ENCODE data around the gene MYOM1.
"Not testable (repeated sequence)": the region's sequence is repeated elsewhere in the genome, so short reads cannot be mapped to it uniquely, and the experiment has no call there.

MYOM1 gene

DNA sequence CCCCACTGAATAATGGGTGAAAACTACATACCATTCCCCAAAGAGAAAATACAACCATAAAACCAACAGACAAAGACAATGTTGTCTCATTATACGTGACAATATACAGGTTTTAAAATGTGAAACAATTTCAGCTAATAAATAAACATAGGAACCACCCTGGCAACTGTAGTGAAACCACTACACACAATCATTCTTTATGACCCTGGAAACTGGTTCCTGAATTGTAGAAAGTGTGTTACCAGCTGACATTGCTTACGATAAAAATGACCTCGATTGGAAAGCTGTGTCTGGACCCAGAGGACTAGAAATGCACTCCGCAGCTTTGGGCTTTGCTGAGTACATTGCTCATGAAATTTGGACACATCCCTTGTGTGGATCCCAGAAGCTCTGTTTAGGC, 132.9 kb downstream of the MYOM1 start:
- no peak for DNase-seq

DNA sequence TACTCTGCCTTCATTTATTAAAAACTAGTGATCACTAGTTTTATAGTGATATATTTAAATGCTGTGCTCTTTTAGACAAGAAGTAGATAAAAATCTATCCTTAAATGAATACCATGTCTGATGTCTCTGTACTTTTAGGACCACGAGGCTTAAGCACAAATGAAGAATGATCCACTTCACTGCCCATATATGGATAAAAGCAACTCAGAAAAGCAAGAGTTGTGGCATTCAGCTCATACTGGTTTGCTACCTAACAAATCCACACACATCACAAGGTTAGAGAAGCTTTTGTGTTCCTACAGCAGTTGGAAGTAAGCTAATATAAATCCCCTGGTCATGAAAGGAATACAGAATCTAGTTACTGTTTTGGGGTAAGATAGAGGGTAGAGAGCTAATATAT, 134.2 kb downstream of the MYOM1 start:
- no peak for DNase-seq

DNA sequence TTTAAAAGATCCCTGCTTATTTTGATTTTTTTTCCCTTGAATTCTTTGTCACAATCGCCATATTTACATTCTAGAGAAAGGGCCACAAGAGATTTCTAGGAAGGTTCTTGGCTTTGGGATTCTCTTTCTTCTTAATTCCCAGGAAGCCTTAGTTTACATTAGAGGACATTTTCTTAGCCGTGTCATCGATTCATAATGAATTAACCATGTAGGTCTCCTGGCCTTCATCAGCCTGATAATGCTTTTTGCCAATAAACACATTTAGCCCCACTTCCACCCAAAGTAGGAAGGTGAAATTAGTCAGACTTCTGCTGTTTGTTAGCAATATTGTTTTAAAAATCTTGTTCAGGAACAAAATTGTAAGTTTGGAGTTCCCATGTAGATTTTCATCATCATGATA, 135.6 kb downstream of the MYOM1 start:
- DNase-seq, result no peak

DNA sequence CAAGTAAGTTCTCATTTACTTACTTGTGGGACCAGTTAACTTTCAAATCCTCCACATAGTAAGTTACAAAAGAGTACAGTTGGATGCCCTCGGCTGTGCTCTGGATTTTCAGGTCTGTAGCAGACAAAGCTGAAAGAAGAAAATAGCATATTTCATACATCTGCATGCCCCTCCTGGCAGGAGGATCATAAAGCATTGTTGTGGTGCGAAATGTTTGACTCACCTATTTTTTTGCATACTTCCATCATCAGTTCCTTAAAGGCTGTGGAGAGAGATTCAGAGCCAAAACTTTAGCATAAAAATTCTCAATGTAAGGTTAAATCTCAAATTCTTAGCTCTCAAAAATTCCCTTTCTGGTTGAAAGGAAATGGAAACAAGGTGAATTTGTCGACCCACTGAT, 136.0 kb downstream of the MYOM1 start:
- DNase-seq, result no peak

DNA sequence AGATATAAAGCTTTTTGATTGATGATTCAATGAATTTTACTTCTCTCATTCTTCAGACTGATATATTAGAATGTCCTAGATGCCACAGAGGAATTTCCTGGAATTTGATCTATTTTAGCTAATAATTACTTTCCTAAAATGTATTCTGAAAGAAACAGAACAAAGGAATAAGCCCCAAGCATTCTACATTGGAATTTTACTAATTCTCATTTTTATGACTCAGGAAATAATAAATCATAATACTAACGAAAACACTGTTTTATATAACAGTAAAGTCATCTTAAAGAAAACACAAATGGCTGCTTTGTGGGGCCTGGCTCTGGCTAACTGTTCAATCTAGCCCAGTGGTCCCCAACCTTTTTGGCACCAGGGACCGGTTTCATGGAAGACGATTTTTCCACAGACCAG, 138.2 kb downstream of the MYOM1 start:
- no peak for DNase-seq

- DNase-seq, result no peak
Observed at GRCh38 chr18:3079653-3080052, 140.1 kb downstream of the MYOM1 start.

DNA sequence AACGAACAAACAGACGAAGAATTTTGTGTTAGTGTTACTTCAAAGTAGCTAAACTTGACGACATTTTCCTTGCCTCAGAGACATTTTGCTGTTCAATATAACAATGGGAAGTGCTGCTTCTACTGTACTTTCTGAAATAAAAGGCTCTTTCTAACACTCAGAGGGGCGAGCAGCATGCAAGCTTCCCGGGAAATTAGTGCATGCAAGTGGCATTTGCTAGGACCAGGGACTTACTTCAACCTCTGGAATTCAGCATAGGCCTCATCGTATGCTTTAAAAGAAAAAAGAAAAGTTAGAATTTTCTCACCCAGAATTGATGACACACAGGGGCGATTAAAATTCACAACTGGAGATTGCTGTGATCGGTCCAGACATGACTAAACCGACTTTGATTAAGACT, 144.3 kb downstream of the MYOM1 start:
- no peak for DNase-seq

- DNase-seq, result no peak
Observed at GRCh38 chr18:3074087-3074486, 145.7 kb downstream of the MYOM1 start.

- DNase-seq, result not testable (repeated sequence)
Observed at GRCh38 chr18:3073353-3073752, 146.4 kb downstream of the MYOM1 start.

DNA sequence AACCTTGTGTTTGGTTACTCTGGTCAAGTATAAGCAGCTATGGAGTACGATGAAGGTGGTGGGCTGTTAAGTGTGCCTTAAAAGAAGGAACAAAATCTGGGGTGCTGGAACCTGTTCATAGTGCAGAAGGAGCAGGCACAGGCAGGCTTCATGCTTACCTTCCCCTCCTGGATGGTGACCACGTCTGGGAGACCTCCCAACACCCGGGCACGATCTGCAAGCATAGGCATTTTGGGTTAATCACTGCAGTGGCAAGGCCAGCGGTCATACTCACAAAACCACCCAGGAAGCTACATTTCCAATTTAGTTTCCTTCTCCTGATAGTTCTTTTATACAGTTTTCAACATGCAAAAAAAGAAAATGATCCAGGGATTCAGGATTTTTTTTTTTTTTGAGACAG, 148.1 kb downstream of the MYOM1 start:
- no peak for DNase-seq

GRCh38 chr18:3069671-3070433, 149.9 kb downstream of the MYOM1 start:
- no peak for DNase-seq

- DNase-seq, result no peak
Observed at GRCh38 chr18:3067722-3068121, 152.0 kb downstream of the MYOM1 start.

DNA sequence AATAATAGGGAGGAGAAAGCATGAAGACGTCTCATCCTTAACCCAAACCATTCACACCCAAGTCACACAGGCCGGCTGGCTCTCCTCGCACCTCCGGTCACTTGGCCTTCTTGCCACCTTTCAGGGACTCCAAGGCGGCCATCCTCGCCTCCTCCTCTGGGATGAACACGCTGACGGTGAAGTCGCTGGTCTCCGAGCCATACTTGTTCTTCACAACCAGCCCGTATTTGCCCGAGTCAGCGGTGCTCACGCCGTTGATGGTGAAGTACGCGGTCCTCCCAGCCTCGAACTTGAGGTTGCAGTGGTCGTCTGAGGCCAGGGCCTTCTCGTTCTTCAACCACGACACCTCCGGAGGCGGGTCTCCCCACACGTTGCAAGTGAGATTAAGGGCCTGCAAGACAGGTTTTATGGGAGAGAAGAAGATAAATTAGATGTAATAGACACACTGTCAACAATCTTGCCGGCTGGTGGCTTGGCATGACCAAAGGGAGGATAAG, 152.6 kb downstream of the MYOM1 start:
- DNase-seq, result no peak

GRCh38 chr18:3066341-3067110, 153.2 kb downstream of the MYOM1 start:
- DNase-seq, result no peak

GRCh38 chr18:3063766-3064165, 156.0 kb downstream of the MYOM1 start:
- DNase-seq, result not testable (repeated sequence)

- DNase-seq, result peak; percentile 62
Observed at GRCh38 chr18:3062798-3063680, 156.7 kb downstream of the MYOM1 start.

DNA sequence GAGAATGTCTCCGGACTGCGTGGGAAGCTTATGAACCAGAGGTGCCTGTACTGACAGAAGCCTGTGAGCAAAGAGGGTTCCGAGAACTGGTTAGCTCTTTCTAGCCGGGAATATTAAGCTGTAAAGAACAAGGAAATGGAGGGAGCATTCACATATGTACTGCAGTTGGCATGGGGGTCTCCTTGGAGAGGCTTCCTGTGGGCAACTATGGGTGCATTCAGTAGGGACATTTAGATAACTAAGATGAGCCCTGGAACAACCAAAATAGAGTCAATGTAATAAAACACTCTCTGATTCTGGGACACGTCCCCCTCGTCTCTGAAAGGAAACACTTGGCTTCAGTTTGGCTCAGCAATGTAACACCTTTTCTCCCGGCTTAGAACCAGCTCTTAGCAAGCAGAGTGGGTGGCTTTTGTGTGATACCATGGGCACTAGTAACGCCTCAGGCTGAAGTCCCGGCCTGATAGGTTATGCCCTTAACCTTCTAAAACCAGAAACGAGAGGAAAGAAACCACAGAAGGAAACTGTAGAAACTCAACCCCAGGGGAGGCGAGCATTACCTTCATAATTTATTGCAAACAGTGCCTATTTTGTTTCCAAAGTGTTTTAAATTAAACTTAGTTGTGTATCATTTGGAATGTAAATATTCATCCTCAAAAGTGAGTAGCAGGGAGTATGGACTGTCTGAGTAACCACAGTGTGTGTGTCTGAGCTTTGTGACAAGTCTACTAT, 158.0 kb downstream of the MYOM1 start:
- DNase-seq, result no peak

DNA sequence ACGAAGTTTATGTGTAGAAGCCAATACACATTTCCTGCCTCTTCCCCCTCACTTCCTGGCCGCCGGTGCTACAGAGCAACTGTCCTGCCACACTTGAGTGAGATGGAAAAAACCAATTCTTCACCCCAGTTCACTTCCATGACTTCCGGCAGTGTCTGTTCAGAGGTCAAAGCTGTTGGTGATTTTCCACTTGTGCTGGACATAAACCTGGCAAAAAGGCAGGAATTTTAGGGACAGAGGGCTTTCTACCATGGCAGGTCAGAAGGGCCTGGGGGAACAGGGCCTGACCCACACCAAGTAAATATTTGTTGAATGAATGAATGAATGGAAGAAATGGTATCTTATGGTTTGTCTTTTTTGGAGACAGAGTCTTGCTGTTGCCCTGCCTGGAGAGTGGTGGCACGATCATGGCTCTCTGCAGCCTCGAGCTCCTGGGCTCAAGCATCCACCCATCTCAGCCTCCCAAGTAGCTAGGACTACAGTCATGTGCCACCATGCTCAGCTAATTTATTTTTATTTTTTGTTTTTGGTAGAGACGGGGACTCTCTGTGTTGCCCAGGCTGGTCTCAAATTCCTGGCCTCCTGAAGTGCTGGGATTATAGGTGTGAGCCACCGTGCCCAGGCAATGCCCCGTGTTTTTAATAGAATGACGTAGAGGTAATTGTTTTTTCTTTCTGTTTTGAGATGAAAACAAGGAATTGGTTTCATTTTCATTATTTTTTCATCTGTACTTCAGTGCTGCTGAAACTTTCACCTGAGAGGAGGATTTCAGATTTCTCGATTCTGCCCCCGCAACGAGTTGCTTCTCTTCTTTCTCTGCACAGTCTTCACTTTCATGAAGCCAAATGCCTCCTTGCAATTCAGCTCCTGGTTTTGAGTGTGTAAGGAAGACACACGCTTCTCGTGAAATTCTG, 158.8 kb downstream of the MYOM1 start:
- DNase-seq, result no peak

GRCh38 chr18:3059272-3059671, 160.5 kb downstream of the MYOM1 start:
- no peak for DNase-seq

- DNase-seq, result no peak
Observed at GRCh38 chr18:3058328-3059191, 161.2 kb downstream of the MYOM1 start.

Data from right kidney (tissue), 1 donor.